ENCODE measurements around the gene PRKAG2. TPM values are rescaled to one million over a fixed set of nuclear protein-coding genes. Genes with fewer than 3 reads are reported as not detected.

Gene PRKAG2
- total RNA-seq, 2 experiments from 2014 or later: 18.4 to 29.9 TPM

- Mint-ChIP-seq H3K27me3 (no peaks in the 10 kb centered on the region), H3K27ac (no peak overlapping the region), H3K4me1 (peaks cover 41% of the 10 kb centered on the region), H3K9me3 (ENCODE audit: low read depth) (no peaks in the 10 kb centered on the region), H3K4me3 (no peak overlapping the region), H3K36me3 (peaks cover 1% of the 10 kb centered on the region)
- no peak for DNase-seq
- ATAC-seq: no peak
- CTCF ChIA-PET: interaction anchor here (2.7 kb wide), 1 partner anchor 15 kb away, joined by 6 read pairs; no protein-coding TSS in a partner anchor
Measured at GRCh38 chr7:151743481-151743983, 133.4 kb downstream of the PRKAG2 start.

- CTCF ChIA-PET: interaction anchor here (2.7 kb wide), 1 partner anchor 16 kb away, joined by 6 read pairs; no protein-coding TSS in a partner anchor
- DNase-seq: no peak
- no peak overlapping the region for H3K27ac Mint-ChIP-seq
- H3K4me3 Mint-ChIP-seq: no peak overlapping the region
- no peaks in the 10 kb centered on the region for H3K27me3 Mint-ChIP-seq
- H3K4me1 Mint-ChIP-seq: peaks cover 41% of the 10 kb centered on the region
- H3K36me3 Mint-ChIP-seq: peaks cover 1% of the 10 kb centered on the region
- no peaks in the 10 kb centered on the region for H3K9me3 Mint-ChIP-seq (ENCODE audit: low read depth)
- ATAC-seq: no peak
Measured at GRCh38 chr7:151742713-151743480, 134.0 kb downstream of the PRKAG2 start.

DNA sequence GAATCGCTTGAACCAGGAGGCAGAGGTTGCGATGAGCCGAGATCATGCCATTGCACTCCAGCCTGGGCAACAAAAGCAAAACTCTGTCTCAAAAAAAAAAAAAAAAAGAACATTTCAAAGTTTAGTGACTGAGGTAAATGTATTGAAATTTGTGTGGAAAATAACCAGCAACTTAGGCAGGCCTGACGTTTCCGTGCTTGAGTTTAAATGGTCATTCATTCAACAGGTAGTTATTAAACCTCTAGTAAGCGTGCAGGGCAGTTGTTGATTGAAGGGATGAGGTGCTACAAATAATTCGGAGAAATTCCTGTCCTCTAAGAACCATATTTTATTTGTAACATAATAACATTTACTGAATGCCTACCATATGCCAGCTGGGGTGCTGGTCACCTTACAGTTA lies 135.3 kb downstream of the PRKAG2 start:
- Mint-ChIP-seq H3K9me3 (ENCODE audit: low read depth) (no peaks in the 10 kb centered on the region), H3K27ac (no peak overlapping the region), H3K36me3 (peaks cover 1% of the 10 kb centered on the region), H3K4me1 (peaks cover 30% of the 10 kb centered on the region), H3K27me3 (no peaks in the 10 kb centered on the region), H3K4me3 (no peak overlapping the region)
- CTCF ChIA-PET: interaction anchor here (2.7 kb wide), 1 partner anchor 17 kb away, joined by 6 read pairs; no protein-coding TSS in a partner anchor
- DNase-seq (no peak), ATAC-seq (no peak)

GRCh38 chr7:151740081-151740851 lies 136.6 kb downstream of the PRKAG2 start:
- Mint-ChIP-seq H3K4me1 (peaks cover 21% of the 10 kb centered on the region), H3K4me3 (no peak overlapping the region), H3K9me3 (ENCODE audit: low read depth) (no peaks in the 10 kb centered on the region), H3K36me3 (peaks cover 1% of the 10 kb centered on the region), H3K27me3 (no peaks in the 10 kb centered on the region), H3K27ac (no peak overlapping the region)
- CTCF ChIA-PET: interaction anchor here (1.4 kb wide), 1 partner anchor 20 kb away, joined by 3 read pairs; no protein-coding TSS in a partner anchor
- no peak for ATAC-seq
- no peak for DNase-seq

DNA sequence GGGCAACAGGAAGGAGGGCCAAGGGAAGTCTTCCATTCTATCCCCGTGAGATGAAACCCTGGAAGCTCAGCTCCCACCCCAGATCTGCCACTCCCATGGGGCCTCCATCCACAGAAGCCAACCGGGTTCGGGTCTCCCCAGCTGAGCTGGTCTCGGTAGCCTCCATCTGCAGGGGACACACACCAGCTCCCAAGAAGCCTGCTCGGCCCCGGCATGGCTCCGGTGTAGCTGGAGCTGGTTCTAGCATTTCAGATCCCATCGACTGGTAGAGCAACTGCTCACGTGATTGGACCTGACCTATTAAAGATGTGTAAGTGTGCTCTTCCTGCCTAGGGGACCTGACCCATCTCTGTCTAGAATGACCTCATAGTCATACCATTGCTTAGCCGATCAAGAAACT lies 138.0 kb downstream of the PRKAG2 start:
- H3K27me3 Mint-ChIP-seq: no peaks in the 10 kb centered on the region
- H3K9me3 Mint-ChIP-seq (ENCODE audit: low read depth): no peaks in the 10 kb centered on the region
- H3K36me3 Mint-ChIP-seq: peaks cover 1% of the 10 kb centered on the region
- no peak overlapping the region for H3K27ac Mint-ChIP-seq
- no peak for DNase-seq
- H3K4me3 Mint-ChIP-seq: no peak overlapping the region
- ATAC-seq: no peak
- CTCF ChIA-PET: no interaction called here
- H3K4me1 Mint-ChIP-seq: peaks cover 12% of the 10 kb centered on the region

DNA sequence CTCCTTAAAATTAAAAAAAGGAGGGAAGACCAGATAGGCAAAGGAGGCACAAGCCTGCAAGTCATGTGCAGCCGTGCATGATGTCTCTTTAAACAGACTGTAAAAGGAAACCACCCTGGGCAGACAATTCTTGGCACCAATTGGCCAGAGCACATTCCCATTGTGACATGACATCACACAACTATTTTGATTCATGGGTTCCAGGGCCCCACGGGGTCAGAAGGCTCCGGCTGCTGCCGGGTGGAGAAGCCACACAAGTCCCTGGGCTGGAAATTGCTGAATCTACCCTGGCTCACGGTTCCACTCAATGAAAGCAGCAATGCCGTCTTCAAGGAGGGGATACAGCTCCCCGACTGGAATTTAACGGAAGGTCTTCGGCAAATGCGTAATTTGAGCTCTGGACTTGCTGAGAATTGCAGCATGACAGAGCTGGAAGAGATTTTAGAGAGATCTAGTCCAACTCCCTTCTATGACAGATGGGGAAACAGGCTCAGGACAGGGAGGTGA lies 140.5 kb downstream of the PRKAG2 start:
- H3K27ac Mint-ChIP-seq: no peak overlapping the region
- DNase-seq (no peak), ATAC-seq (no peak)
- CTCF ChIA-PET: interaction anchor here (1.1 to 3.8 kb wide), 3 partner anchors 10 to 46 kb away, joined by 3 to 17 read pairs (median 3); no protein-coding TSS in a partner anchor
- H3K27me3 Mint-ChIP-seq: no peaks in the 10 kb centered on the region
- H3K4me1 Mint-ChIP-seq: no peaks in the 10 kb centered on the region
- H3K9me3 Mint-ChIP-seq (ENCODE audit: low read depth): no peaks in the 10 kb centered on the region
- peaks cover 1% of the 10 kb centered on the region for H3K36me3 Mint-ChIP-seq
- no peak overlapping the region for H3K4me3 Mint-ChIP-seq

- peaks cover 1% of the 10 kb centered on the region for H3K36me3 Mint-ChIP-seq
- H3K27me3 Mint-ChIP-seq: no peaks in the 10 kb centered on the region
- CTCF ChIA-PET: interaction anchor here (1.4 to 3.8 kb wide), 2 partner anchors 24 to 47 kb away, joined by 3 to 17 read pairs; no protein-coding TSS in a partner anchor
- H3K9me3 Mint-ChIP-seq (ENCODE audit: low read depth): no peaks in the 10 kb centered on the region
- ATAC-seq: no peak
- no peak for DNase-seq
- H3K27ac Mint-ChIP-seq: no peak overlapping the region
- H3K4me1 Mint-ChIP-seq: no peaks in the 10 kb centered on the region
- H3K4me3 Mint-ChIP-seq: no peak overlapping the region
Measured at GRCh38 chr7:151735851-151736402, 141.0 kb downstream of the PRKAG2 start.

DNA sequence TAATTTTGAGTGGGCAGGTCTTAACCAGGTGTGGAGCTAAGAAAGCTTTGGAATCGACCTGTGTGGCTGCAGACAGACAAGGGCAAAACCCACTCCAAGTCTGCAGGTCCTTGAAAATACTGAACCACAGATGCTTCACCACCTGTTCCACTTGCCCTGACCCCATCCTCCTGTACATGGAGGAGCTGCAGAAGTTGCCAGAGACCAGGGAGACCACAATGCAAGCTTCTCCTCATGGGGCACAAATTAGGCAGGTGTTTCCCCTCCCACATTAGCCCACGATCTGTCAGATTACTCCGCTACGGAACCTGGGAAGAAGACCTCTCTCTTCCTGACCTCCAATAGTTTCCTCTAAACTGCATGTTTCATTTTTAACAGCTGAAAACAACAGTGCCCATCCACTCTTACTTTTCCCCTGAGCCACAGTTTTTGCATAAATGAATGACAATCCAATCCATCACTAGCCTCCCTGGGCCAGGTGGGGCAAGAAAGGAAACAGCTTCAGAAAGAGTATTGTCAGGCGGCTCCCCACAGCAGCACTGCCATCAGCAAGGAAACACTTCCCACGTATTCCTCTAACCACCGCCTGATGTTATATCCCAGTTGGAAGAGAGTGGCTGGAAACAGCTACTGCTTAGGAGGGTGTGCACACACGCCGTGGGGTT lies 141.6 kb downstream of the PRKAG2 start:
- DNase-seq: no peak
- CTCF ChIA-PET: interaction anchor here (1.4 to 3.8 kb wide), 2 partner anchors 24 to 47 kb away, joined by 3 to 17 read pairs; no protein-coding TSS in a partner anchor
- no peak overlapping the region for H3K4me3 Mint-ChIP-seq
- no peaks in the 10 kb centered on the region for H3K4me1 Mint-ChIP-seq
- H3K36me3 Mint-ChIP-seq: peaks cover 1% of the 10 kb centered on the region
- H3K9me3 Mint-ChIP-seq (ENCODE audit: low read depth): no peaks in the 10 kb centered on the region
- no peaks in the 10 kb centered on the region for H3K27me3 Mint-ChIP-seq
- no peak for ATAC-seq
- H3K27ac Mint-ChIP-seq: no peak overlapping the region

GRCh38 chr7:151732834-151733592 lies 143.9 kb downstream of the PRKAG2 start:
- H3K4me1 Mint-ChIP-seq: peaks cover 7% of the 10 kb centered on the region
- DNase-seq: no peak
- CTCF ChIA-PET: no interaction called here

DNA sequence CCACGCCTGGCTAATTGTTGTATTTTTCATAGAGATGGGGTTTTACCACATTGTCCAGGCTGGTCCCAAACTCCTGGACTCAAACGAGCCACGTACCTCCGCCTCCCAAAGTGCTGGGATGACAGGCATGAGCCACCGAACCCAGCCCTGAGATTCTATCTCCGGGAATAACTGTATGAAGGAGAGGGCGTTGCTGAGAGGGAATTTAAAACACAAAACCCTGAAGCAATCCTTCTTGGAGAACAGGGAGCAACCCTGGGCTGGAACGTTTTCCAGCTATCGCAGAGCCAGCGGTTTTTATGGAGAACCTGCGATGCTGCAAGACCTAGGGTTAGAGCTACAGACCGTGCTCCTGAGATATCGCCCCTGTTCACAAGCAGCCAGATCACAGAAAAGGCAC lies 144.6 kb downstream of the PRKAG2 start:
- Mint-ChIP-seq H3K9me3 (ENCODE audit: low read depth) (no peaks in the 10 kb centered on the region), H3K4me1 (peaks cover 14% of the 10 kb centered on the region), H3K4me3 (no peak overlapping the region), H3K27me3 (no peaks in the 10 kb centered on the region), H3K36me3 (no peaks in the 10 kb centered on the region), H3K27ac (no peak overlapping the region)
- CTCF ChIA-PET: no interaction called here
- DNase-seq (no peak), ATAC-seq (no peak)

More at GRCh38 chr7:151732834-151733592, 143.9 kb downstream of the PRKAG2 start:
- H3K27ac Mint-ChIP-seq: no peak overlapping the region
- ATAC-seq: no peak
- H3K36me3 Mint-ChIP-seq: no peaks in the 10 kb centered on the region
- H3K27me3 Mint-ChIP-seq: no peaks in the 10 kb centered on the region
- no peak overlapping the region for H3K4me3 Mint-ChIP-seq
- H3K9me3 Mint-ChIP-seq (ENCODE audit: low read depth): no peaks in the 10 kb centered on the region

- H3K27ac Mint-ChIP-seq: no peak overlapping the region
- no peaks in the 10 kb centered on the region for H3K36me3 Mint-ChIP-seq
- no peak for DNase-seq
- no peak overlapping the region for H3K4me3 Mint-ChIP-seq
- ATAC-seq: no peak
- H3K9me3 Mint-ChIP-seq (ENCODE audit: low read depth): no peaks in the 10 kb centered on the region
- peaks cover 25% of the 10 kb centered on the region for H3K4me1 Mint-ChIP-seq
- CTCF ChIA-PET: interaction anchor here (0.6 kb wide), 1 partner anchor 372 kb away, joined by 3 read pairs; no protein-coding TSS in a partner anchor
- H3K27me3 Mint-ChIP-seq: no peaks in the 10 kb centered on the region
Measured at GRCh38 chr7:151731022-151731441, 145.9 kb downstream of the PRKAG2 start.

DNA sequence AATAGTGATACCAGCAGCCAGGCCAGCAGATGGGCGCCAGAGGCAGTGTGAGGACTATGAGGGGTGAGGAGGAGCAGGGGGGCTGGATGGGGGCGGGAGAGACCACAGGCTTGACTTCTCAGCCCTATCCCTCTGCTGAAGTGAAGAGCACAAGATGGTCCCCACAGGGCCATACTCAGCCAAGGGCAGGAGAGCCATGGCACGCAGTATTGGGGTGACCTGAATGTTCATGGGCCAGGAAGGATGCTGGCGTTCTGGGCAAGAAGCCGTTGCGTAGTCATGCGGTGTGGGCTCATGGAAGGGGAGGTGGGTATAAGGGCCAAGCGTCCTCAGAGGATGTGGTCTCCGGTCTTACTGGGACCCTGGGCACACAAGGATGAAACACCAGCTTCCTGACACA lies 146.3 kb downstream of the PRKAG2 start:
- ATAC-seq: no peak
- peaks cover 26% of the 10 kb centered on the region for H3K4me1 Mint-ChIP-seq
- no peaks in the 10 kb centered on the region for H3K36me3 Mint-ChIP-seq
- no peak overlapping the region for H3K27ac Mint-ChIP-seq
- DNase-seq: no peak
- no peak overlapping the region for H3K4me3 Mint-ChIP-seq
- no peaks in the 10 kb centered on the region for H3K27me3 Mint-ChIP-seq
- CTCF ChIA-PET: interaction anchor here (0.6 kb wide), 1 partner anchor 372 kb away, joined by 3 read pairs; no protein-coding TSS in a partner anchor
- H3K9me3 Mint-ChIP-seq (ENCODE audit: low read depth): no peaks in the 10 kb centered on the region
